ENCODE data around the gene ITPR1.

DNA sequence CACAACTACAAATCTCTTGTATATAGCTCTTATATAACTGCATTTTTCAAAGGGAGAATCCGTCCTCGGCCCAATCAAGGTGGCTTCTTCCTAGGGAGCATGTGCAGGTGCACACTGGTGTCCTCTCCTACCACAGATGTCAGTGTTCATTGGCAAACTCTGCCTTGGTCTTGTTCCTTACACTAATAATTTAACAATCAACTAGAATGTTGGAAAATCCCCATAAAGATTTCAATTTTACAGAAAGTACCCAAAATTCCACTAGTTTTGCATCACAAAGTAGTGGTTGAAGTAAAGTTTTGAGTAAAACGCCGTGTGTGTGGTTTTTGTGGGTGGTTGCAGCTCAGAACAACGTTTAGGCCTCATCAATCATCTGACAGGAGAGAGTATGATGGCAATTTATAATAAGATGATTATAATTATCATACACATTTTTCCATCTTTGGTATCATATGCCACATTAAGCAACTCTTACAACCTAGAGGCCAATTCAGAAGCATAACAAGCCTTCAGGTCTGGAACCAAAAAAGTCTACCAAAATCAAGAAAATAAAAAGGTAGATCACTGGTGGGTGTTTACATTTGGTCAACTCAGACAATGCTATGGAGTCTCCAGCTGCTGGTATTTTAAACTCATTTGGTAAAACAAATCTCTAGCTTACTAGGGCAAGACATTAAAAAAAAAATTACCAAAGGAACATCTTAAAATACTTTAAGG is 357.2 kb downstream of the ITPR1 start:
- TF ChIP-seq, protein P1, sequence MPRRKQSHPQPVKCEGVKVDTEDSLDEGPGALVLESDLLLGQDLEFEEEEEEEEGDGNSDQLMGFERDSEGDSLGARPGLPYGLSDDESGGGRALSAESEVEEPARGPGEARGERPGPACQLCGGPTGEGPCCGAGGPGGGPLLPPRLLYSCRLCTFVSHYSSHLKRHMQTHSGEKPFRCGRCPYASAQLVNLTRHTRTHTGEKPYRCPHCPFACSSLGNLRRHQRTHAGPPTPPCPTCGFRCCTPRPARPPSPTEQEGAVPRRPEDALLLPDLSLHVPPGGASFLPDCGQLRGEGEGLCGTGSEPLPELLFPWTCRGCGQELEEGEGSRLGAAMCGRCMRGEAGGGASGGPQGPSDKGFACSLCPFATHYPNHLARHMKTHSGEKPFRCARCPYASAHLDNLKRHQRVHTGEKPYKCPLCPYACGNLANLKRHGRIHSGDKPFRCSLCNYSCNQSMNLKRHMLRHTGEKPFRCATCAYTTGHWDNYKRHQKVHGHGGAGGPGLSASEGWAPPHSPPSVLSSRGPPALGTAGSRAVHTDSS (tag by site-specific recombination; IDR thresholded peaks at IDR 0.05) = no peak
- TF ChIP-seq KLF16 (tag by site-specific recombination; IDR thresholded peaks at IDR 0.05) (no peak), ZNF785 (tag by site-specific recombination; IDR thresholded peaks at IDR 0.05) (no peak), REPIN1 (tag by site-specific recombination; IDR thresholded peaks at IDR 0.05; ENCODE audit: low read depth) (no peak), ZNF776 (tag by site-specific recombination; IDR thresholded peaks at IDR 0.05; ENCODE audit: borderline replicate concordance) (no peak), ZNF10 (tag by site-specific recombination; IDR thresholded peaks at IDR 0.05) (no peak), GLI4 (tag by site-specific recombination; IDR thresholded peaks at IDR 0.05) (no peak), BCL11A (tag by site-specific recombination; IDR thresholded peaks at IDR 0.05; ENCODE audit: low read depth) (no peak)
- TF ChIP-seq, protein P2, sequence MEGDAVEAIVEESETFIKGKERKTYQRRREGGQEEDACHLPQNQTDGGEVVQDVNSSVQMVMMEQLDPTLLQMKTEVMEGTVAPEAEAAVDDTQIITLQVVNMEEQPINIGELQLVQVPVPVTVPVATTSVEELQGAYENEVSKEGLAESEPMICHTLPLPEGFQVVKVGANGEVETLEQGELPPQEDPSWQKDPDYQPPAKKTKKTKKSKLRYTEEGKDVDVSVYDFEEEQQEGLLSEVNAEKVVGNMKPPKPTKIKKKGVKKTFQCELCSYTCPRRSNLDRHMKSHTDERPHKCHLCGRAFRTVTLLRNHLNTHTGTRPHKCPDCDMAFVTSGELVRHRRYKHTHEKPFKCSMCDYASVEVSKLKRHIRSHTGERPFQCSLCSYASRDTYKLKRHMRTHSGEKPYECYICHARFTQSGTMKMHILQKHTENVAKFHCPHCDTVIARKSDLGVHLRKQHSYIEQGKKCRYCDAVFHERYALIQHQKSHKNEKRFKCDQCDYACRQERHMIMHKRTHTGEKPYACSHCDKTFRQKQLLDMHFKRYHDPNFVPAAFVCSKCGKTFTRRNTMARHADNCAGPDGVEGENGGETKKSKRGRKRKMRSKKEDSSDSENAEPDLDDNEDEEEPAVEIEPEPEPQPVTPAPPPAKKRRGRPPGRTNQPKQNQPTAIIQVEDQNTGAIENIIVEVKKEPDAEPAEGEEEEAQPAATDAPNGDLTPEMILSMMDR (tag by site-specific recombination; IDR thresholded peaks at IDR 0.05) = no peak
- TF ChIP-seq, protein P3, sequence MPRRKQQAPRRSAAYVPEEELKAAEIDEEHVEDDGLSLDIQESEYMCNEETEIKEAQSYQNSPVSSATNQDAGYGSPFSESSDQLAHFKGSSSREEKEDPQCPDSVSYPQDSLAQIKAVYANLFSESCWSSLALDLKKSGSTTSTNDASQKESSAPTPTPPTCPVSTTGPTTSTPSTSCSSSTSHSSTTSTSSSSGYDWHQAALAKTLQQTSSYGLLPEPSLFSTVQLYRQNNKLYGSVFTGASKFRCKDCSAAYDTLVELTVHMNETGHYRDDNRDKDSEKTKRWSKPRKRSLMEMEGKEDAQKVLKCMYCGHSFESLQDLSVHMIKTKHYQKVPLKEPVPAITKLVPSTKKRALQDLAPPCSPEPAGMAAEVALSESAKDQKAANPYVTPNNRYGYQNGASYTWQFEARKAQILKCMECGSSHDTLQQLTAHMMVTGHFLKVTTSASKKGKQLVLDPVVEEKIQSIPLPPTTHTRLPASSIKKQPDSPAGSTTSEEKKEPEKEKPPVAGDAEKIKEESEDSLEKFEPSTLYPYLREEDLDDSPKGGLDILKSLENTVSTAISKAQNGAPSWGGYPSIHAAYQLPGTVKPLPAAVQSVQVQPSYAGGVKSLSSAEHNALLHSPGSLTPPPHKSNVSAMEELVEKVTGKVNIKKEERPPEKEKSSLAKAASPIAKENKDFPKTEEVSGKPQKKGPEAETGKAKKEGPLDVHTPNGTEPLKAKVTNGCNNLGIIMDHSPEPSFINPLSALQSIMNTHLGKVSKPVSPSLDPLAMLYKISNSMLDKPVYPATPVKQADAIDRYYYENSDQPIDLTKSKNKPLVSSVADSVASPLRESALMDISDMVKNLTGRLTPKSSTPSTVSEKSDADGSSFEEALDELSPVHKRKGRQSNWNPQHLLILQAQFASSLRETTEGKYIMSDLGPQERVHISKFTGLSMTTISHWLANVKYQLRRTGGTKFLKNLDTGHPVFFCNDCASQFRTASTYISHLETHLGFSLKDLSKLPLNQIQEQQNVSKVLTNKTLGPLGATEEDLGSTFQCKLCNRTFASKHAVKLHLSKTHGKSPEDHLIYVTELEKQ (tag by site-specific recombination; IDR thresholded peaks at IDR 0.05; ENCODE audit: borderline replicate concordance) = no peak

Measured in HEK293 (cell line).